ENCODE data around the gene HMGXB3.

Gene HMGXB3

GRCh38 chr5:149969181-149969930, 31.2 kb upstream of the HMGXB3 start:
- Mint-ChIP-seq H3K4me3 (no peak overlapping the region), H3K4me1 (no peaks in the 10 kb centered on the region), H3K27me3 (no peaks in the 10 kb centered on the region), H3K9me3 (no peaks in the 10 kb centered on the region), H3K27ac (no peak overlapping the region)
- ATAC-seq (no peak), DNase-seq (no peak)

DNA sequence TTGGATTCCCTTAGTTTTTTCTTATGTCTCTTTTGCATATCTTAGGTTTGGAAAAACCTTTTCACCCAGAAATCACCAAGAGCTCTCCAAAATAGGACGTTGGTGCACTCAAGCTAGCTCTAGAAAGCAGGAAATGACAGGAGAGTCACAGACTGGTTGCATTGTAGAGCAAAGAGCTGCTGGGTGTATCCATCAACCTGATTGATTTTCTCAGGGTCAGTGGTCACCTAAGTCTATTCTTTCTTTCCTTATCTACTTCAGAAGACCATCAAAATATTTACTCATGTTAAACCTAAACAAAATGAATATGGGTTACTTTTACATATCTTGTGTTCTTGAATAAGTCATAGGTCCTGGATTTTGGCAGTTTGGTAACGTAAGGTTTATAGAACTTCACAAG, 25.1 kb upstream of the HMGXB3 start:
- H3K4me1 Mint-ChIP-seq = peaks cover 8% of the 10 kb centered on the region
- no peak for DNase-seq
- no peak overlapping the region for H3K4me3 Mint-ChIP-seq

DNA sequence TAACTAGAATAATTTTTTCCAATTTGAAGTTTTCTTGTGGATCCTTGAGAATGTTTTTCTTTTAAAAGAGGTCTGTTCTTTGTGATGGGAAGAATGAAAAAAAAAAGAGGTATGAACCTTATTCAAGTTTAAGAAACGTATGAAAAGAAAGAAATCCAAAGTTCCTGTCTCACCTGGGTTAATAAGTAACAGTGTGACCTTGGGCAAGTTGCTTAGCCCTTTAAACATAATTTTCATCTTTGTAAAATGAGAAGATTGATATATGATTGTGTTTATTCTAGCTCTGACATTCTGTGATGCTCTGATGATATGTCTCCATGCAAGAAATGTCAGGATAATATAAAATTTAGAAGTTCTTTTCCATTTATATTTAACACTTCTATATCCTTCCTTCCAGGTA, 20.6 kb upstream of the HMGXB3 start:
- no peak overlapping the region for H3K27ac Mint-ChIP-seq
- no peak overlapping the region for H3K4me3 Mint-ChIP-seq
- H3K9me3 Mint-ChIP-seq = no peaks in the 10 kb centered on the region
- ATAC-seq = no peak
- peaks cover 6% of the 10 kb centered on the region for H3K4me1 Mint-ChIP-seq
- no peaks in the 10 kb centered on the region for H3K27me3 Mint-ChIP-seq
- DNase-seq = no peak

More for the DNA sequence above, 25.1 kb upstream of the HMGXB3 start:
- peak overlapping the region in 1 of 2 donors; percentile 35 for H3K27ac Mint-ChIP-seq
- no peak for ATAC-seq
- H3K9me3 Mint-ChIP-seq = no peaks in the 10 kb centered on the region
- no peaks in the 10 kb centered on the region for H3K27me3 Mint-ChIP-seq

GRCh38 chr5:149981206-149981605, 19.3 kb upstream of the HMGXB3 start:
- no peaks in the 10 kb centered on the region for H3K27me3 Mint-ChIP-seq
- H3K4me3 Mint-ChIP-seq = no peak overlapping the region
- H3K4me1 Mint-ChIP-seq = no peaks in the 10 kb centered on the region
- no peak for ATAC-seq
- no peak for DNase-seq
- H3K9me3 Mint-ChIP-seq = no peaks in the 10 kb centered on the region
- H3K27ac Mint-ChIP-seq = no peak overlapping the region

GRCh38 chr5:149982505-149982904, 18.0 kb upstream of the HMGXB3 start:
- Mint-ChIP-seq H3K9me3 (no peaks in the 10 kb centered on the region), H3K4me1 (no peaks in the 10 kb centered on the region), H3K4me3 (no peak overlapping the region), H3K27me3 (no peaks in the 10 kb centered on the region), H3K27ac (no peak overlapping the region)
- DNase-seq = no peak
- ATAC-seq = no peak

DNA sequence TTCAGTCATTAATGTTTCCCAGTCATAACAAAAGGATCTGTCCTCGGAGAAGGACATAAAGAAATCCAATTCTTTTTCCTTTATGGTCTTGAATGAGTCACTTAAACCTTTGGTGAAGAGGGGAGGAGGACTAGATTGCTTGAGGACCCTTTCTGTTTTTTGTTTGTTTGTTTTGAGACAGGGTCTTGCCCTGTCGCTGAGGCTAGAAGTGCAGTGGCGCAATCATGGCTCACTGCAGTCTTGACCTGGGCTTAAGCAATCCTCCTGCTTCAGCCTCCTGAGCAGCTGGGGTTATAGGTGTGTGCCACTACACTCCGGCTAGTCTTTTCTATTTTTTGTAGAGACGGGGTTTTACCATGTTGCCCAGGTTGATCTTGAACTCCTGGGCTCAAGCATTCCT, 12.4 kb upstream of the HMGXB3 start:
- ATAC-seq (no peak), DNase-seq (no peak)
- Mint-ChIP-seq H3K4me1 (no peaks in the 10 kb centered on the region), H3K9me3 (no peaks in the 10 kb centered on the region), H3K27ac (no peak overlapping the region), H3K27me3 (no peaks in the 10 kb centered on the region), H3K4me3 (no peak overlapping the region)

GRCh38 chr5:149990518-149991376, 9.8 kb upstream of the HMGXB3 start:
- Mint-ChIP-seq H3K9me3 (no peaks in the 10 kb centered on the region), H3K4me1 (no peaks in the 10 kb centered on the region), H3K4me3 (no peak overlapping the region), H3K27me3 (no peaks in the 10 kb centered on the region), H3K27ac (no peak overlapping the region)
- DNase-seq (peak; percentile 51 to 63), ATAC-seq (peak; percentile 84)

GRCh38 chr5:149993471-149993870, 7.1 kb upstream of the HMGXB3 start:
- ATAC-seq (no peak), DNase-seq (no peak)
- H3K27ac Mint-ChIP-seq = peak overlapping the region in 1 of 2 donors; percentile 63
- no peak overlapping the region for H3K4me3 Mint-ChIP-seq
- H3K4me1 Mint-ChIP-seq = peaks cover under 1% of the 10 kb centered on the region
- no peaks in the 10 kb centered on the region for H3K9me3 Mint-ChIP-seq
- no peaks in the 10 kb centered on the region for H3K27me3 Mint-ChIP-seq

DNA sequence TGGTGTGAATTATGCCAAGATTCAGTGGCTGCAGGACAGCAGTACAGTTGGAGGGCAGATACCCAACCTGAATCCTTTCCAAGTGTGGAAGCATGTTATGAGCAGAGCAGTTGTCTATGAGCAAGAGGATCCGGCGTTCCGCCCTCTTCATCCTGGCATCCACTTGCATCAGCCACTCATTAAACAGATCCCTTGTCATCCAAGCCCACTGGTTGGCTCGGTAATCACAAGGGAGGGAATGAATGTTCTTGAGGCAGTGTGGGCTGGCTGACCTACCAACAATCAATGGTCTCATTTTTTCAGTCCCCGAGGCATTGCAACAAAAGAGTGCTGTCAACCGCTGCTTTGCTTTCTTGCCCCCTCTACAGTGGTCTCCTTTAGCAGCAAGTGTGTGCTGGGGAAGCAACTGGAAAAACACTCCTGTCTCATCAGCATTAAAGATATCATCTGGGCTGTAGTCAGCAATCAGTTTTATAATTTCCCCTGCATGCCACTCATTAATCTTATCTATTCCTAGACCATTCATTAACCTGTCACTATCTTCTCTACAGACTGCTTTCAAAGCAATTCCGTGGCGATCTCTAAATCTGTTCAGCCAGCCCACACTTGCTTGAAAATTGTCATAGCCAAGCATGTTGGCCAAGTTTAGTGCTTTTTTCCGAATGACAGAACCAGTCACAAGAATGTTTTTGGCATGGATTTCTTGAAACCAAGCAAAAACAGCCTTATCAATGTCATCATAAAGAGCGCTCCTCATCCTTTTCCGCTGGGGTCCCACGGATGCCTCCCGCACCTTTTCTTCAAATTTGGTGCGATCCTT, 4.9 kb upstream of the HMGXB3 start:
- ATAC-seq = no peak
- no peaks in the 10 kb centered on the region for H3K27me3 Mint-ChIP-seq
- H3K9me3 Mint-ChIP-seq = no peaks in the 10 kb centered on the region
- no peak overlapping the region for H3K4me3 Mint-ChIP-seq
- no peak overlapping the region for H3K27ac Mint-ChIP-seq
- peaks cover 18% of the 10 kb centered on the region for H3K4me1 Mint-ChIP-seq
- DNase-seq = no peak

DNA sequence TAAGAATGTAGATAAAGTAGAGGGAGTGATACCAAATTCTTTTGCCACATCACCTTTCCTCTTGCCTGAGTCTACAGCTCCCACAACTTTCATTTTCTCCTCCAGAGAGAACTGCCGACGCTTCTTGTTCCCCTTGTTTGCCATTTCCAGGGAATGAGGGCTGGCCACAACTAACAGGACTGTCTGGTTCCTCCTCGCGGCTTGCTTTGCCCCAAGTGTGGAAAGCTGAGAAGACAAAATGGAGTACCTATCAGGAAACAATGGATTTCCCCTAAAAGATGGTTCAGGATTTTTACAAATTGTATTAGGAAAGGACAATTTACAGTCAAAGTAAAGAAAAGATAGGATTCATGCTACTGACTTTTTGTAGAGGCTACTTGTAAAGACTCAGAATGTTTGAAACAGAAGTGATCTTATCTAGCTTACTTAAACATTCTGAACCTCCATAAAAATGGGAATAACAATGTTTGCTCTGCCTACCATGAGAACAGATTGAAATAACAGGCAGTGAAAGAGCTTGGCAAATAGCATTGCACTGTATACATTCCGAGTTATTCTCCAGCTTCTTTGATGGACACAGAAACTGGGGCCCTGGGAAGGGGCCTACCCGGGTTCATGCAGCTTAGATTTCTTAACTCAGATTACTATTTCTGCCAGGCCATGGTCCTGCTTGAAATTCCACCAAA, 4.2 kb upstream of the HMGXB3 start:
- Mint-ChIP-seq H3K27me3 (no peaks in the 10 kb centered on the region), H3K9me3 (no peaks in the 10 kb centered on the region), H3K27ac (no peak overlapping the region), H3K4me1 (peaks cover 18% of the 10 kb centered on the region), H3K4me3 (no peak overlapping the region)
- no peak for DNase-seq
- no peak for ATAC-seq

DNA sequence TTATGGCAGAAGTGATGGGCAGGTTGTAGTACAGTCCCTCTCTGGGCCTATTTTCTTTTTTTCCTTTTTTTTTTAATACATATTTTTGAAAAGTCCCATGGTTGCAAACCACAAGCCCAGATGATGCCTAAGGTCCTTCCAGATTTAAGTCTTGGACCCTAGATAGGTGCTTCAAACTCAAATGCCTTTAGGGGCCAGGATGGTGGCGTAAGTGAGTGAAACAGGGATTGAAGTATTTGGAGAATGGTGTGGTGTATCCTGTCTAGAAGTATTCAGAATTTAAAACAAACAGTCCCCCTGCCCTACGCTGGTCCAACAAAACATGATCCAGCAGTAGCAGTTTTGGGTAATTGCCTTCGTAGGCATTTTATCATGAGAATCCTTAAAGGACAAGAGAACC, 2.3 kb upstream of the HMGXB3 start:
- Mint-ChIP-seq H3K27me3 (no peaks in the 10 kb centered on the region), H3K27ac (no peak overlapping the region), H3K9me3 (no peaks in the 10 kb centered on the region), H3K4me3 (no peak overlapping the region), H3K4me1 (peaks cover 35% of the 10 kb centered on the region)
- ATAC-seq (no peak), DNase-seq (no peak)

DNA sequence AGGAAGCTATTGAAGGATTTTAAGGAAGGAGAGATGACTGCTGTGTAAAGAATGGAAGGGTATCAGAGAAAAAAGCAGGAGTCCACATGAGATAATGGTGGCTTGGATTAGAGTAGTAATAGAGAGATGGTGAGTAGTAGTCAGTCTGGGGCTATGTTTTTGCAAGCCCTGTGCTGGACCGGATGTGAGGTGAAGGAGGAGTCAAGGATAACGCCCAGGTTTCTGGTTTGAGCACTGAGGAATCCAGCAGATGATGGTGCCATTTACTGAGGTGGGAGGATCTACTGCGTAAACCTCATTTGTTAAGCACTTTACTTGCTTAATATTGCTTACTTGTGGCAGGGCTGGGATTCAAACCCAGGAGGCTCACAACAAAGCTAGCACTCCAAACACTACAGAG, 1.2 kb upstream of the HMGXB3 start:
- H3K4me1 Mint-ChIP-seq = peaks cover 35% of the 10 kb centered on the region
- ATAC-seq = no peak
- H3K27me3 Mint-ChIP-seq = no peaks in the 10 kb centered on the region
- DNase-seq = no peak
- peak overlapping the region; percentile 55 to 96 for H3K27ac Mint-ChIP-seq
- peak overlapping the region; percentile 78 to 97 for H3K4me3 Mint-ChIP-seq
- H3K9me3 Mint-ChIP-seq = no peaks in the 10 kb centered on the region

DNA sequence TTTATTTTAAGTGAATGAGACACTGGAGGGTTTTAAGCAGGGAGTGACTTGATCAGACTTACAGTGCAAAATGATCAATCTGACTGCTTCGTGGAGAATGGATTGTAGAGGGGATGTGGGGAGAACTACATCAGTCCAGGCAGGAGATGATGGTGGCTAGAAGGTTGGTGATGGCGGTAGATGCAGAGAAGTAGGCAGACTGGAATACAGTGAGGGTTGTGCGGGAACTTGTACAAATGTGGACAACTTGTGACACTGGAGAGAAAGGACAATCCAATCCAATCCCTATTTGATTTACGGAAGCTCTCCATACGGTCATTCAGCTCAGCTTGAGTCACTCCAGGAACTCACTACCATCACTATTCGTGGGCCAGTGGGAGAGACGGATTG, 678 bp upstream of the HMGXB3 start:
- H3K9me3 Mint-ChIP-seq = no peaks in the 10 kb centered on the region
- H3K27ac Mint-ChIP-seq = peak overlapping the region; percentile 55 to 96

GRCh38 chr5:150000990-150001659, 586 bp downstream of the HMGXB3 start:
- peak overlapping the region; percentile 78 to 92 for H3K4me3 Mint-ChIP-seq
- peak in 1 of 2 donors; percentile 44 for DNase-seq
- ATAC-seq = peak; percentile 25
- H3K27ac Mint-ChIP-seq = peak overlapping the region; percentile 55 to 96
- H3K4me1 Mint-ChIP-seq = peaks cover 42% of the 10 kb centered on the region
- H3K9me3 Mint-ChIP-seq = no peaks in the 10 kb centered on the region
- no peaks in the 10 kb centered on the region for H3K27me3 Mint-ChIP-seq

More for the DNA sequence above, 678 bp upstream of the HMGXB3 start:
- peaks cover 39% of the 10 kb centered on the region for H3K4me1 Mint-ChIP-seq
- no peak for ATAC-seq
- DNase-seq = no peak
- H3K4me3 Mint-ChIP-seq = peak overlapping the region; percentile 78 to 97
- no peaks in the 10 kb centered on the region for H3K27me3 Mint-ChIP-seq
